Mesendoderm (in vitro differentiated cells): Measurements from ENCODE around the gene RRP8.

Source experiments
- DNase-seq: peaks from one replicate; pipeline ENCODE4 v3.0.0; 2013
- H2AK5ac ChIP-seq: 2 replicates; pipeline ENCODE4 v1.6.1; 2013; ENCODE audit warnings: low read length, inconsistent platforms
- H2BK120ac ChIP-seq: 2 replicates; pipeline ENCODE4 v1.6.1; 2013; ENCODE audit warnings: low read depth, mild to moderate bottlenecking, low read length, moderate library complexity, mixed read lengths
- H2BK15ac ChIP-seq: replicated peaks from 2 replicates; pipeline ENCODE4 v1.6.1; 2013; ENCODE audit warnings: low read depth, mild to moderate bottlenecking, moderate library complexity
- H2BK5ac ChIP-seq: 2 replicates; pipeline ENCODE4 v1.6.1; 2013; ENCODE audit warnings: low read length, inconsistent platforms
- H3K18ac ChIP-seq: 2 replicates; pipeline ENCODE4 v1.6.1; 2013; ENCODE audit warnings: mild to moderate bottlenecking, low read length, mixed read lengths
- H3K23ac ChIP-seq: one replicate; pipeline ENCODE4 v1.6.1; 2013; ENCODE audit warnings: low read length
- H3K27ac ChIP-seq: 2 replicates; pipeline ENCODE4 v1.5.1; 2013; ENCODE audit warnings: low read depth, mild to moderate bottlenecking, inconsistent platforms, low read length, moderate library complexity
- H3K27me3 ChIP-seq: 2 replicates; pipeline ENCODE4 v1.6.1; 2013; ENCODE audit warnings: low read length, control low read depth, mild to moderate bottlenecking, inconsistent platforms; ENCODE audit not compliant: insufficient read depth, poor library complexity
- H3K36me3 ChIP-seq: 2 replicates; pipeline ENCODE4 v1.6.1; 2013; ENCODE audit warnings: low read length, inconsistent platforms; ENCODE audit not compliant: control insufficient read depth, insufficient read depth
- H3K4ac ChIP-seq: one replicate; pipeline ENCODE4 v1.6.1; 2013; ENCODE audit warnings: low read depth, mild to moderate bottlenecking, low read length, moderate library complexity
- H3K4me1 ChIP-seq: 2 replicates; pipeline ENCODE4 v1.6.1; 2013; ENCODE audit warnings: low read depth, low read length, inconsistent platforms; ENCODE audit not compliant: control insufficient read depth
- H3K4me2 ChIP-seq: 2 replicates; pipeline ENCODE4 v1.6.1; 2013; ENCODE audit warnings: low read length
- H3K4me3 ChIP-seq: 2 replicates; pipeline ENCODE4 v1.5.1; 2013; ENCODE audit warnings: mild to moderate bottlenecking, low read length
- H3K56ac ChIP-seq: one replicate; pipeline ENCODE4 v1.6.1; 2013; ENCODE audit warnings: low read length
- H3K79me1 ChIP-seq: 2 replicates; pipeline ENCODE4 v1.6.1; 2013; ENCODE audit warnings: low read length, inconsistent platforms
- H3K79me2 ChIP-seq: 2 replicates; pipeline ENCODE4 v1.6.1; 2013; ENCODE audit warnings: mild to moderate bottlenecking, low read length; ENCODE audit not compliant: control insufficient read depth, insufficient read depth
- H3K9ac ChIP-seq: 2 replicates; pipeline ENCODE4 v1.6.1; 2013; ENCODE audit warnings: low read length, inconsistent platforms
- H4K5ac ChIP-seq: one replicate; pipeline ENCODE4 v1.6.1; 2013; ENCODE audit warnings: low read length
- H4K8ac ChIP-seq: one replicate; pipeline ENCODE4 v1.6.1; 2013; ENCODE audit warnings: low read depth, mild to moderate bottlenecking, control low read depth, low read length, moderate library complexity
- WGBS: extraction: QIAGEN DNeasy Blood & Tissue Kit; methylation state at CpG from one replicate; pipeline ENCODE4 v1.1.7; 2013; ENCODE audit warnings: low lambda C conversion rate, missing lambda C conversion rate; ENCODE audit not compliant: insufficient coverage; ENCODE audit errors: extremely low coverage; 5-methylcytosine and 5-hydroxymethylcytosine counted together

RRP8 gene

GRCh38 chr11:6608726-6609501 is 5.5 kb upstream of the RRP8 start:
- no peaks in the 10 kb centered on the region for H3K27me3 ChIP-seq
- no peak overlapping the region for H2BK120ac ChIP-seq
- no peak overlapping the region for H3K4ac ChIP-seq
- no peak overlapping the region for H3K4me2 ChIP-seq
- DNase-seq = no peak
- H3K4me1 ChIP-seq = peaks cover 9% of the 10 kb centered on the region
- H4K5ac ChIP-seq = no peak overlapping the region
- no peak overlapping the region for H3K4me3 ChIP-seq
- H3K27ac ChIP-seq = no peak overlapping the region
- no CpG with 5 or more reads among the region's 14 CpGs for WGBS
- no peak overlapping the region for H2BK5ac ChIP-seq
- no peak overlapping the region for H4K8ac ChIP-seq
- no peak overlapping the region for H3K9ac ChIP-seq
- no peak overlapping the region for H2BK15ac ChIP-seq
- no peak overlapping the region for H3K56ac ChIP-seq
- H3K79me1 ChIP-seq = peaks cover 25% of the 10 kb centered on the region
- peak overlapping the region; percentile 20 for H3K23ac ChIP-seq
- peaks cover 19% of the 10 kb centered on the region for H3K36me3 ChIP-seq
- H3K18ac ChIP-seq = no peak overlapping the region
- no peak overlapping the region for H2AK5ac ChIP-seq
- peaks cover 36% of the 10 kb centered on the region for H3K79me2 ChIP-seq

- H3K18ac ChIP-seq = no peak overlapping the region
- peaks cover 27% of the 10 kb centered on the region for H3K79me1 ChIP-seq
- no peak overlapping the region for H3K4me2 ChIP-seq
- H3K79me2 ChIP-seq = peaks cover 39% of the 10 kb centered on the region
- no peak overlapping the region for H3K4me3 ChIP-seq
- no peak overlapping the region for H3K27ac ChIP-seq
- H3K36me3 ChIP-seq = peaks cover 19% of the 10 kb centered on the region
- WGBS = no CpG with 5 or more reads among the region's 9 CpGs
- no peak overlapping the region for H2BK120ac ChIP-seq
- no peak overlapping the region for H2BK15ac ChIP-seq
- H3K56ac ChIP-seq = no peak overlapping the region
- H3K4me1 ChIP-seq = peaks cover 9% of the 10 kb centered on the region
- DNase-seq = no peak
- H3K23ac ChIP-seq = no peak overlapping the region
- no peak overlapping the region for H2BK5ac ChIP-seq
- no peaks in the 10 kb centered on the region for H3K27me3 ChIP-seq
- H4K8ac ChIP-seq = no peak overlapping the region
- H3K9ac ChIP-seq = no peak overlapping the region
- H2AK5ac ChIP-seq = no peak overlapping the region
- no peak overlapping the region for H4K5ac ChIP-seq
- no peak overlapping the region for H3K4ac ChIP-seq
These were observed 4.6 kb upstream of the RRP8 start for GRCh38 chr11:6608011-6608410.

GRCh38 chr11:6607190-6607795 is 3.9 kb upstream of the RRP8 start:
- Histone ChIP-seq H3K4ac (no peak overlapping the region), H3K4me2 (no peak overlapping the region), H3K27me3 (no peaks in the 10 kb centered on the region), H3K23ac (no peak overlapping the region), H3K27ac (no peak overlapping the region), H2BK5ac (no peak overlapping the region), H4K5ac (no peak overlapping the region), H4K8ac (no peak overlapping the region), H3K79me2 (peaks cover 46% of the 10 kb centered on the region), H3K4me1 (peaks cover 9% of the 10 kb centered on the region), H2AK5ac (no peak overlapping the region), H2BK120ac (no peak overlapping the region), H3K4me3 (no peak overlapping the region), H3K79me1 (peaks cover 30% of the 10 kb centered on the region), H3K18ac (no peak overlapping the region), H3K56ac (peak overlapping the region; percentile 61), H3K9ac (peak overlapping the region; percentile 41), H2BK15ac (no peak overlapping the region), H3K36me3 (peaks cover 19% of the 10 kb centered on the region)
- DNase-seq = no peak

- Histone ChIP-seq H3K27ac (peak overlapping the region; percentile 81), H3K56ac (peak overlapping the region; percentile 85), H3K79me1 (peaks cover 34% of the 10 kb centered on the region), H3K23ac (no peak overlapping the region), H4K8ac (no peak overlapping the region), H2BK120ac (no peak overlapping the region), H3K4ac (peak overlapping the region; percentile 39), H3K4me2 (peak overlapping the region; percentile 15), H3K79me2 (peaks cover 51% of the 10 kb centered on the region), H3K18ac (no peak overlapping the region), H3K4me3 (no peak overlapping the region), H4K5ac (no peak overlapping the region), H3K36me3 (peaks cover 19% of the 10 kb centered on the region), H2AK5ac (no peak overlapping the region), H2BK5ac (peak overlapping the region; percentile 36), H3K9ac (peak overlapping the region; percentile 63), H3K4me1 (peaks cover 9% of the 10 kb centered on the region), H2BK15ac (no peak overlapping the region), H3K27me3 (no peaks in the 10 kb centered on the region)
- no CpG with 5 or more reads among the region's 11 CpGs for WGBS
- DNase-seq = peak; percentile 98
These were observed 3.2 kb upstream of the RRP8 start for GRCh38 chr11:6606471-6607189.

- H3K27me3 ChIP-seq = no peaks in the 10 kb centered on the region
- H3K4me3 ChIP-seq = peak overlapping the region; percentile 97
- H3K18ac ChIP-seq = no peak overlapping the region
- H3K79me1 ChIP-seq = peaks cover 30% of the 10 kb centered on the region
- no peak overlapping the region for H3K4ac ChIP-seq
- no peak for DNase-seq
- H3K56ac ChIP-seq = peak overlapping the region; percentile 98
- H3K27ac ChIP-seq = no peak overlapping the region
- peak overlapping the region; percentile 83 for H3K4me2 ChIP-seq
- H3K9ac ChIP-seq = peak overlapping the region; percentile 98
- no peak overlapping the region for H2AK5ac ChIP-seq
- H3K36me3 ChIP-seq = peaks cover 15% of the 10 kb centered on the region
- H3K23ac ChIP-seq = no peak overlapping the region
- H2BK5ac ChIP-seq = no peak overlapping the region
- H3K4me1 ChIP-seq = peaks cover 9% of the 10 kb centered on the region
- no CpG with 5 or more reads among the region's 3 CpGs for WGBS
- no peak overlapping the region for H4K8ac ChIP-seq
- no peak overlapping the region for H2BK15ac ChIP-seq
- H3K79me2 ChIP-seq = peaks cover 44% of the 10 kb centered on the region
- H4K5ac ChIP-seq = no peak overlapping the region
- no peak overlapping the region for H2BK120ac ChIP-seq
These were observed 1.4 kb upstream of the RRP8 start for GRCh38 chr11:6604790-6605189.
